Measurements from ENCODE around the gene COG4. TPM values are rescaled to one million over a fixed set of nuclear protein-coding genes. Genes with fewer than 3 reads are reported as not detected.
A peak's percentile ranks its signal among the peaks of the same experiment; 100 is the strongest.

COG4 gene
- polyA plus RNA-seq, 3 donors: 37.6 to 40.6 (median 40.1) TPM

- H3K36me3 Mint-ChIP-seq: peaks cover 78 to 95% of the 10 kb centered on the region in 2 donors
- H3K27me3 Mint-ChIP-seq (ENCODE audit: low read depth in 3 of 3): no peaks in the 10 kb centered on the region
- H3K9me3 Mint-ChIP-seq: no peaks in the 10 kb centered on the region
- H3K4me1 Mint-ChIP-seq: no peaks in the 10 kb centered on the region
- intact Hi-C loops (cut with micrococcal nuclease): no loop called here
- H4K20me1 ChIP-seq (ENCODE audit: insufficient read depth, low read length): peaks cover 73% of the 10 kb centered on the region
- no peak overlapping the region for H3K27ac ChIP-seq (ENCODE audit: low read depth in 1 of 2, low read length in 2 of 2)
- no peak overlapping the region for H2AFZ ChIP-seq (ENCODE audit: insufficient read depth, low read depth, low read length, poor library complexity, severe bottlenecking)
- H3K27ac Mint-ChIP-seq: no peak overlapping the region
- peaks cover 92 to 100% of the 10 kb centered on the region in 2 donors for H3K36me3 ChIP-seq (replicated peaks in 1 of 2; ENCODE audit: control insufficient read depth in 1 of 2, insufficient read depth in 2 of 2, low read length in 2 of 2)
- H3K79me2 ChIP-seq (ENCODE audit: insufficient read depth, low read length): peaks cover 72% of the 10 kb centered on the region
- H3K4me3 ChIP-seq (replicated peaks in 1 of 3; ENCODE audit: low read depth in 2 of 3, low read length in 3 of 3): no peak overlapping the region
- no peak for DNase-seq
- H3K4me3 Mint-ChIP-seq: no peak overlapping the region
- no peaks in the 10 kb centered on the region for H3K4me1 ChIP-seq (ENCODE audit: control insufficient read depth in 1 of 2, insufficient read depth in 2 of 2, low read length in 2 of 2)
- no peak overlapping the region for H3K4me2 ChIP-seq (replicated peaks; ENCODE audit: extremely low read depth, low read length, poor library complexity, severe bottlenecking)
- no peaks in the 10 kb centered on the region for H3K9me3 ChIP-seq (replicated peaks in 1 of 2; ENCODE audit: control insufficient read depth in 1 of 2, insufficient read depth in 1 of 2, low read length in 2 of 2)
- no peak for TF ChIP-seq CTCF (IDR thresholded peaks at IDR 0.05)
- no CpG with 5 or more reads among the region's 1 CpG for WGBS (ENCODE audit: insufficient coverage)
- no peaks in the 10 kb centered on the region for H3K27me3 ChIP-seq (ENCODE audit: control insufficient read depth in 2 of 2, insufficient read depth in 2 of 2, low read length in 2 of 2)
- H3K9ac ChIP-seq (ENCODE audit: insufficient read depth, low read length, poor library complexity, severe bottlenecking): no peak overlapping the region
Observed at GRCh38 chr16:70544548-70544947, 21.2 kb upstream of the COG4 start.

GRCh38 chr16:70540994-70541393 is 17.6 kb upstream of the COG4 start:
- Histone ChIP-seq H3K79me2 (ENCODE audit: insufficient read depth, low read length) (peaks cover 84% of the 10 kb centered on the region), H3K27me3 (ENCODE audit: control insufficient read depth in 2 of 2, insufficient read depth in 2 of 2, low read length in 2 of 2) (no peaks in the 10 kb centered on the region), H3K4me3 (replicated peaks in 1 of 3; ENCODE audit: low read depth in 2 of 3, low read length in 3 of 3) (no peak overlapping the region), H3K27ac (ENCODE audit: low read depth in 1 of 2, low read length in 2 of 2) (no peak overlapping the region), H3K9me3 (replicated peaks in 1 of 2; ENCODE audit: control insufficient read depth in 1 of 2, insufficient read depth in 1 of 2, low read length in 2 of 2) (no peaks in the 10 kb centered on the region), H3K4me2 (replicated peaks; ENCODE audit: extremely low read depth, low read length, poor library complexity, severe bottlenecking) (no peak overlapping the region), H4K20me1 (ENCODE audit: insufficient read depth, low read length) (peaks cover 82% of the 10 kb centered on the region), H3K9ac (ENCODE audit: insufficient read depth, low read length, poor library complexity, severe bottlenecking) (no peak overlapping the region), H3K36me3 (replicated peaks in 1 of 2; ENCODE audit: control insufficient read depth in 1 of 2, insufficient read depth in 2 of 2, low read length in 2 of 2) (peaks cover 91 to 99% of the 10 kb centered on the region in 2 donors), H3K4me1 (ENCODE audit: control insufficient read depth in 1 of 2, insufficient read depth in 2 of 2, low read length in 2 of 2) (no peaks in the 10 kb centered on the region), H2AFZ (ENCODE audit: insufficient read depth, low read depth, low read length, poor library complexity, severe bottlenecking) (no peak overlapping the region)
- no peak for DNase-seq
- TF ChIP-seq CTCF (IDR thresholded peaks at IDR 0.05): no peak
- H3K27me3 Mint-ChIP-seq (ENCODE audit: low read depth in 3 of 3): no peaks in the 10 kb centered on the region
- H3K27ac Mint-ChIP-seq: peak overlapping the region in 1 of 7 donors; percentile 63
- no CpG with 5 or more reads among the region's 3 CpGs for WGBS (ENCODE audit: insufficient coverage)
- H3K36me3 Mint-ChIP-seq: peaks cover 78 to 97% of the 10 kb centered on the region in 2 donors
- no peaks in the 10 kb centered on the region for H3K9me3 Mint-ChIP-seq
- H3K4me3 Mint-ChIP-seq: no peak overlapping the region
- H3K4me1 Mint-ChIP-seq: no peaks in the 10 kb centered on the region
- intact Hi-C loops (cut with micrococcal nuclease): no loop called here
